NCI-H2196 treated with DMSO at 0.1 percent for 48 hours (cell line): Measurements from ENCODE around the gene EPB41L2.
A peak's percentile ranks its signal among the peaks of the same experiment; 100 is the strongest.
"Not testable (repeated sequence)": the region's sequence is repeated elsewhere in the genome, so short reads cannot be mapped to it uniquely, and the experiment has no call there.

Source experiments
- DNase-seq: peaks from one replicate; lab custom pipeline; 2025; ENCODE audit not compliant: unreplicated experiment; lab: John Stamatoyannopoulos, UW

EPB41L2 gene

DNA sequence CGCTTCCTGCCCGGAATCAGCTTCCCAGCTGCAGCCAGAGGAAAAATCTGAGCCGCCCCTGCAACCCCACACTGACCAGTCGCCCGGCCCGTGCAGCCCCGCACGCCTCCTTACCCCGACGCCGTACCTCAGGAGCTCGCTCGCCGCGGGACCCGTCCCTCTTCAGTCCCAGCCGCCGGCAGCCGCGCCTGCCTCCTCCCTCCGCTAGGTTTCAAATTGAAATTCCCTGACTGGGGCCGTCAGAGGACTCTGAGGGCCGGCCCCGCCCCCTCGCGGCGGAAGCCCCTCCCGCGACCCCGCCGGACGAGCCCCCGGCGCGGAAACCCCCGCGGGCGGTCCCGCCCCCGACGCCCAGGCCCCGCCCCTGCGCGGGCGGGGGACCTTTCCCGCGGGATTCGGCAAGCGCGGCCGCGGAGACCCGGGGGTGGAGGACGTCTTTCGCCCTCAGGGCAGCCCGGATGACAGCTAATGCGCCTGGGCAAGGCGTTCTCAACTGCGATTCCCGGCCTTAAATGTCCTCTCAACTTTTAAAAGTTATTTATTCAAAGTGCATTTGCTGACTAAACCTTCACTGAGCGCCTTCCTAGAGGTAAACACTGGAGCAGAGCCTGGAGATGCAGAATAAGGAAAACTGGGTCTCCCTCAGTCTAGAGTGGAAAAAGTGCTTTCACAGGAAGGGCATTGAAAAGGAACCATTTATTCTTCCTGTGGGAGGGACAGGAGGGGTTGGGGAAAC, at the start of gene EPB41L2:
Gene EPB41L2, minus strand, starts transcription at position 218 of the 736 bp plus-strand sequence. CDS start 106,760 bp downstream, outside the sequence.
- peak; percentile 16 for DNase-seq

DNA sequence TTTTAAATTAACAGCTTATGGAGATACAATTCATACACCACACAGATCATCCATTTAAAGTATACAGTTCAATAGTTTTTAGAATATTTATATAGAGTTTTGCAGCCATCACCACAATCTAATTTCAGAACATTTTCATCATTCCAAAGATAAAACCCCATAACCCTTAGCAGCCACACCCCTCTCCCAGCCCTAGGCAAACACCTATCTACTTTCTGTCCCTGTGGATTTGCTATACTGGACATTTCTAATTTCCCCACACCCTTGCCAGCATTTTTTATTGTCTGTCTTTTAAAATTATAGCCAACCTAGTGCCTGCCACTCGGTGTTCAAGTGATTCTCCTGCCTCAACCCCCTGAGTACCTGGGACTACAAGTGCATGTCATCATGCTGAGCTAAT, 49.2 kb upstream of the EPB41L2 start:
- no peak for DNase-seq

DNA sequence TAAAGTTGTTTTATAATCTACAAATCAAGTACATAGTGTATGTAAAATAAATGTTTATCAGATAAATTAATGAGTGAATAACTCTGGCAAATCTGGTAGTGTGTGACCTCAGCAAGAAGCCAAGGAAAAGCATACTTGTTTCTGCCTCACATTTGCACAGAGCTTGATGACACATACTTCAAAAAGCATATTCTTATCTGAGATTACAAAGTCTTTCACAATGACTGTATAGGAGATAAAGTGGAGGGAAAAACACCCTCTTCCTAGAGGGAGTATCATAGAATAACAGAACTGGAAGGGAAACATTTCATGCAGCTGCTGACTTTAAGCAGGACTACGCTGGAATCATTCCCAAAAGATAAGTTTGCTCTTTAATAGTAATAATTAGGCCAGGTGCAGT, 44.1 kb upstream of the EPB41L2 start:
- no peak for DNase-seq

DNA sequence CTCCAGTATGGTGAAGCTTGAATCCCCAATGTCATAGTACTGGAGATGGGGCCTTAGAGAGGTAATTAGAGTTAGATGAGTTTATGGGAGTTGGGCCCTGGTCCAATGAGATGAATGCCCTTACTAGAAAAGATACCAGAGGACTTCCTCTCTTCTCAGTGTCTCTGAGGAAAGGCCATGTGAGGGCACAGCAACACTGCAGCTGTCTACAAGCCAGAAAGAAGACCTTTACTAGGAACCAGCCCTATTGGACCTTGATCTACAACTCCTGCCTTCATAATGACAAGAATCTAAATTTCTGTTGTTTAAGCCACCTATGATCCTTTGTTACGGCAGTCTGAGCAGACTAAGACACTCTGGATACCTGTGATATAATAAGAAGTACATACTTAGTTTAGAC, 40.9 kb upstream of the EPB41L2 start:
- no peak for DNase-seq

DNA sequence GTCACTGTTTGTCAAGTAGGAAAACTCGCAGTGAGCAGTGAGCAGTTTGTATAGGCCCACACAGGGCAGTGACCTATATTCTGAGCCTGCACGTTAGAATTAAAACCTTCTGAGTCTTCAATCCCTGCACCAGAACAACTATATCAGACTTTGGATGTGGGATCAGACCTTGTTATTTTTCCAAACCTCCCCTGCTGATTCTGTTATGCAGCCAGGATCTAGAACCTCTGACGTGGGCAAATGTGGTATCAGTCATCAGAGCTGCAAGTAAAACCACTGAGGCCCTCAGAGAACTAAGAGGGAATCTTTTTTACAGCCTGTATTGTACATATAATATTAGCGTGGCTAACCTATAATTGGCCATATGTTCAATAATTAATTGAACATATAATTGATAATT, 40.3 kb upstream of the EPB41L2 start:
- no peak for DNase-seq

DNA sequence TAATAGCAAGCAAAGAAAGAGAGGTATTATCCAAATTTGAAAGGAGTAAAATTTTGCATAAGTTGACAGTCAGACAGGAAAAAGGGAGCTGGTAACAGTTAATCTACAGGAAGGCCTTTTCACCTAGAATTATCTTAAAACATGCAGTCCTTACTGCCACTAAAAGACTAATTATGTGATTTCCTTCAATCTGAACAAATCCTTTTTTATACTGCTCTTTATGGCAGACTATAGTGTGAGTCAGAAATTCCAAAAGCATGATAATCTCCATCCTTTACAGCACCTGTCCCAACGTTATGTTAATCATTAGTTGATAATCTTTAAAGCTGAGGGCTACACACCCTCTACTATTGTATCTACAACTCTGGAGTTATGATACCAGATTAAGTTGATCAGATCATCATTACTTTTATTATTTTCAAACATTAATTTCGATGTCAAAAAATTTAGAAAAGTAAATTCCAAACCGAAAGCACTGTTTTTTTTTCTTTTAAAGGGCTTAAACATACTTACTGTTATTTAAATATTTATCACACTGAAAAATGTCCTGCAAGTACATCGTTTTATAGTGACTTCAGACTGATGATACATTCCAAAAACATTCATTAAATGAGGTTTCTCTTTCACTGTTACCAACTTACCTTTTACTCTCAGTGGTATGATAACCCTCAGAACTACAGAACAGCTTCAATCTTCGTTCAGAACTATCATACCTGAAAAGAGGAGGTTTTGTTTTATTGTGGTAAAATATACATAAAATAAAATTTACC, 39.1 kb upstream of the EPB41L2 start:
- no peak for DNase-seq

DNA sequence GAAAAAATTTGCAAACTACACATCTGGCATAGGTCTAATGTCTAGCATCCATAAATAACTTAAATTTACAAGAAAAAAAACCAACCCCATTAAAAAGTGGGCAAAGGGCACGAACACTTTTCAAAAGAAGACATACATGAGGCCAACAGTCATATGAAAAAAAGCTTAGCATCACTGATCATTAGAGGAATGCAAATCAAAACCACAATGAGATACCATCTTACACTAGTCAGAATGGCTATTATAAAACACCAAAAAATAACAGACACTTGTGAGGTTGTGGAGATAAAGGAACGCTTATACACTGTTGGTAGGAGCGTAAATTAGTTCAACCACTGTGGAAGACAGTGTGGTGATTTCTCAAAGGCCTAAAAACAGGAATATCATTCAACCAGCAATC, 33.7 kb upstream of the EPB41L2 start:
- DNase-seq, result no peak

DNA sequence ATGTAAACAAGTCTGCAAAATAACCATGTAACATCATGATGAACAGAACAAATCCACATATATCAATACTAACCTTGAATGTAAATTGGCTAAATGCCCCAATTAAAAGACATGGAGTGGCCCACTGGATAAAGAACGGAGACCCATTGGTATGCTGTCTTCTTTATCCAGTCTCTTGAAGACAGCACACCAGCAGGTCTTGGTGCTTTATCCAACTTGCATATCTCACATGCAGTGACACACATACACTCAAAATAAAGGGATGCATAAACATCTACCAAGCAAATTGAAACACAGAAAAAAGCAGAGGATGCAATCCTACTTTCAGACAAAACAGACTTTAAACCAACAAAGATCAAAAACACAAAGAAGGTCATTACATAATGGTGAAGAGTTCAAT, 30.3 kb upstream of the EPB41L2 start:
- DNase-seq, result no peak

DNA sequence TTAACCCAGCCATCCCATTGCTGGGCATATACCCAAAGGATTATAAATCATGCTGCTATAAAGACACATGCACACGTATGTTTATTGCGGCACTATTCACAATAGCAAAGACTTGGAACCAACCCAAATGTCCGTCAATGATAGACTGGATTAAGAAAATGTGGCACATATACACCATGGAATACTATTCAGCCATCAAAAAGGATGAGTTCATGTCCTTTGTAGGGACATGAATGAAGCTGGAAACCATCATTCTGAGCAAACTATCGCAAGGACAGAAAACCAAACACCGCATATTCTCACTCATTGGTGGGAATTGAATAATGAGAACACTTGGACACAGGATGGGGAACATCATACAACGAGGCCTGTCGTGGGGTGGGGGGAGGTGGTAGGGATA, 28.9 kb upstream of the EPB41L2 start:
- not testable (repeated sequence) for DNase-seq

DNA sequence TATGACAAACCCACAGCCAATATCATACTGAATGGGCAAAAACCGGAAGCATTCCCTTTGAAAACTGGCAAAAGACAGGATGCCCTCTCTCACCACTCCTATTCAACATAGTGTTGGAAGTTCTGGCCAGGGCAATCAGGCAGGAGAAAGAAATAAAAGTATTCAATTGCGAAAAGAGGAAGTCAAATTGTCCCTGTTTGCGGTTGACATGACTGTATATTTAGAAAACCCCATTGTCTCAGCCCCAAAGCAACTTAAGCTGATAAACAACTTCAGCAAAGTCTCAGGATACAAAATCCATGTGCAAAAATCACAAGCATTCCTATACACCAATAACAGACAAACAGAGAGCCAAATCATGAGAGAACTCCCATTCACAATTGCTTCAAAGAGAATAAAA, 27.3 kb upstream of the EPB41L2 start:
- not testable (repeated sequence) for DNase-seq

DNA sequence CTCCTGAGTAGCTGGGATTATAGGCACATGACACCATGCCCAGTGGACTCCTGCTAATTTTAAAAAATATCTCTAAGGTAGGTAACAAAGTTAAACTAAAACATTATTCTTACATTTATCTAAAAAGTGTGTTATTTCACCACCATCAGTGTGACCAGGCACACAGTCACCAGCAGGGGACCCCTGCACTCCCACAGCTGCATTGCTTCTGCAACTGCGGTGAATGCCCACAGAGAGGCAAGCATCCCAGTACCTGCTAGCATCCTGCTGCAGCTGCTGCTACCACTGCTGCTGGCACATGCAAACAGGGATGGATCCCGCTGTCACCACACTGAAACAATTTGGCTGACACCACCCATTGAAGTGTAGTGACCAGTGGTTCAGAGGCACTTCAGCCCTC, 21.9 kb upstream of the EPB41L2 start:
- DNase-seq, result no peak

DNA sequence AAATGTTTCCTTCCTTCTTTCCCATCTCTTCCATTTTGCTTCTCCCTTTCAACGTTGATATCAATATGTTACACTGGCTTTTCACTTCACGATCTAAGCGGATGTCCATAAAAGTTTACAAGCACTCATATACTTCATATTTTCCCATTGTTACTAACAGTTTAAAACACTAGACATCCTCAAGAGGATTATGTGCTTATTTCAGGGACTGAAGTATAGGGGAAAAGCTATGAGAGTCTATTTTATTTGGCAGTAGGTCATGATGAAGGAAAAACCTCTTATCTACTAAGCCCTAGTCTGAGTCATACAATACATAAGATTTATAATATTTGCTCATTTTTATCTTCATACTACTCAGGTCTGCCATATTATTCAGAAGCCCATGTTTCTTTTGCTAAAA, 20.6 kb upstream of the EPB41L2 start:
- no peak for DNase-seq

DNA sequence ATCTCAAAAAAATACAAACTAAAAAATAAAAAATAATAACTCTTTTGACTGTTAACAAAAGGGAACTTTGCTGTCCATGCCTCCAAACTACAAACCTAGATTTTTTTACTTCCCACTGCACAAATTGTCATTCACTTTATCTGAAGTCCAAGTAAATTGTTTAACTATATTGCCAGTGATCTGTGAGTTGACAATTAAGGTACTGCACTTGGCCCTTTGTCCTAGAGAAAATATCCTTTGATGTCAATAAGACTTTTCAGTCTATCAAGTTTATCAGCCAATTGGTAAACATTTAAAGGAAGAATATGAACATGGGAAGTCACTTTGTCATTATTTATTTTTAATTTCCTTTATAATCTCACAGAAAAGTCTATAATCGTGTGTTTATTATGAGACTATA, 19.3 kb upstream of the EPB41L2 start:
- DNase-seq, result no peak

DNA sequence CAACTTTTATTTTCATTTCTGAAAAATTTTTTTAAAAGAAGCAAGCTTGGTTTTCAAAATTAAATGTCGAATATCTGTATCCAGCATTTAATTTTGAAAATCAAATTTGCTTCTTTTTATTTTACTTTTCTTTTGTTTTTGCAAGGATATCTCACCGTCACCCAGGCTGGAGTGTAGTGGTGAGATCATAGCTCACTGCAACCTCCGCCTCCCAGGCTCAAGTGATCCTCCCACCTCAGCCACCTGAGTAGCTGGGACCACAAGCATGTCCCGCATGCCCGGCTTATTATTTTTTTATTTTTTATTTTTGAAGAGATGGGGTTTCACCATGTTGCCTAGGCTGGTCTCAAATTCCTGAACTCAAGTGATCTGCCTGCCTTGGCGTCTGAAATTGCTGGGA, 17.0 kb upstream of the EPB41L2 start:
- DNase-seq, result no peak

DNA sequence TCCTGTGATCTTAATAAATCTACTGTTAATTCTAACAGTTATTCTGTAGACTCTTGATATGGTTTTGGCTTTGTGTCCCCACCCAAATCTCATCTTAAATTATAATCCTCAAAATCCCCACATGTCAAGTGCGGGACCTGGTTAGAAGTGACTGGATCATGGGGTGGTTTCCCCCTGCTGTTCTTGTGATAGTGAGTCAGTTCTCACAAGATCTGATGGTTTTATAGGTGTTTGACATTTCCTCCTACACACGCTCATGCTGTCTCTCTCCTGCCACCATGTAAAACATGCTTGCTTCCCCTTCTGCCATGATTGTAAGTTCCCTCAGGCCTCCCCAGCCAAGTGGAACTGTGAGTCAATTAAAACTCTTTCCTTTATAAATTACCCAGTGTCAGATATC, 10.5 kb upstream of the EPB41L2 start:
- no peak for DNase-seq

DNA sequence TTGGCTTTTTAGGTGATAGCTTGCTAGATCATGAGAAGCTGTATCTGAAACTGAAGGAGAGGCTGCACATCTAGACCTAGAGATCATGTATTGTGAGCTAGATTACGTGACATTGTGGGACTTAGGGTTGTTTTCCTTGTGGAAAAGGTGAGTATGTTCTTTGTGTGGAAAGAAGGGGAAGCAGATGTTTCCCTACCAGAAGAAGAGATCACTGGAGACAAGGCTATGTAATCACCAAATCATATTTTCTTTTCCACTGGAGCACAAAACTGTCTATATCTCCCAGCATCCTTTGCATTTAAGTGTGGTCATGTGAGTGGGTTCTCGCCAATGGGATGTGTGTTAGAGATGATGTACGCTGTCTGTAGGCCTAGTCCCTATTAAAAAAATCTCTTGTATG, 7.0 kb upstream of the EPB41L2 start:
- no peak for DNase-seq

DNA sequence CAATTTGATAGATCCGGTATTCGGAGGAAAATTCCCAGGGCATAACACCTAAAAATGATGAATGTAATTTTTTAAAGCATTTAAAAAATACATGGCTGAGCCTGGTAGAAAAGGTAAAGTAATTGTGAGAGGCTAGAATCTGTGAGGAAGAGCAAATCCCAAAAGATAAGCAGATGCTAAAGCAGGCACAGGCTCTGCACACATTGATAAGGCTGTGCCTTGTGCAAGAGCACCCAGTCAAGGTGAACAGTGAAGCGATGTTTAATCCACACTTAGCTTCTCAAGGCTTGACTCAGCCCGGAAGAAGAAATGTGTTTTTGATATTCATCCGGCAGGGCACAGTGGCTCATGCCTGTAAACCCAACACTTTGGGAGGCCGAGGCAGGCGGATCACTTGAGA, 5.1 kb upstream of the EPB41L2 start:
- no peak for DNase-seq

DNA sequence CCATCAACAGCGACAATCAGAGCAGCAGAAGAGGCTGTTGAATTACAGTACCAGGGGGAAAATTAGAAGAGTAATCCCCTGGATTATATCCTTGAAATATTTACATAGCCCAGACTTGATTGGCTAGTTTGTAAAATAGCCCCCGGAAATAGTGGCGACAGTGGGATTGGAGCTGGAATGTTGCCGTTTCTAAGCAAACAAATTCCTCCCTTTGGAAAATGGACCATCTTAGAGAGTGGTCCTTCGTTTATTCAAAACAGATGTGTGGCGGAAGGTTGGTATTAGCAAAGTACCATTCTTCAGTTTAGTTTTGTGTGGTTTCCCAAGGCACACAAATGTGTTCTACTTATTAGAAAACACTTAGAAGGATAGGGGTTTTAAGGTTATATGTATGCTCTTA, 4.5 kb upstream of the EPB41L2 start:
- no peak for DNase-seq

DNA sequence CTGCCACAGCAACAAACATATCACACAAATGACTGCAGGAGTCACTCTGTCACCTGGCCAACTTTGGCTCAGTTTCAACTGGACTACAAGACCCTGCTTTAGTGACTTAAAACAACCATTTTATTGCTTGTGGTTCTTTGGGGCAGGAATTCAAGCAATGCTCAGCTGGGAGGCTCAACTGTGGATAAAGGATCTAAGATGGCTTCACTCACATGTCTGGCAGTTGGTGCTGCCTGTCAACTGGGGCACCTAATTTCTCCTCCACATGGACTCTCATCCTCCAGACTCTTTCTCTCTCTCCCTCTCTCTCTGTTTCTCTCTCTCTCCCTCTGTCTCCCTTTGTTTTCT, 2.8 kb upstream of the EPB41L2 start:
- DNase-seq, result no peak

DNA sequence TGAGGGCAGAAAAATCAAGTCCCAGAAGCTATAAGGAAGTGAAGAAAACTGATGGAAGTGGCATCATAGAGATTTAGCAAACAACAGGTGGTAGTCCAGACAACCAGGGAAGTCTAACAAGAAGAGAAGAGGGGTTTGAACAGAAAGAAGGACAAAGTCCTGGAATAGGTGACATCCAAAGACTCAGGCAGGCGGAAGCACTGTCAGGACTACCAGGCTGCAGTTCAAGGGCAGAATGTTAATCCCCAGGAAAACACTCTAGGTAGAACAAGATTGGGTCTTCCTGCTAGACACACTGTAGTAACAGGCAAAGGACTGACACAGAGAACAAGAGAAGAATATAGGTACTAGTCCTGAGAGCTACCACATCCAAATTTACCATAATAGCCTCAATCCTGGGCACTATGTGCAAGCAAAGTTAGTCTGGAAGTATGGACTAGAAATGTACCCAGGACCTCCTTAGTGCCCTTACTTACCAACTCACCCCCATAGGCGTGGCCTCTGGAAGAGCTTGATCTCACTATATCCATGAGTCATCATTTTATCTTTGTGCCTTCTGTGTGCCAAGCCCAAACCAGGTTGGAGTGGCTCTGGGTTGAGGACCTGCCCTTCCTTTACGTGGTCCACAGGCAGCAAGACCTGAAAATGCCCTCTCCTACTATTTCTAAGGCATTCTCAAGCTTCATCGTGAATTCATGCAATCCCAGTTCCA, 2.2 kb upstream of the EPB41L2 start:
- DNase-seq, result no peak

DNA sequence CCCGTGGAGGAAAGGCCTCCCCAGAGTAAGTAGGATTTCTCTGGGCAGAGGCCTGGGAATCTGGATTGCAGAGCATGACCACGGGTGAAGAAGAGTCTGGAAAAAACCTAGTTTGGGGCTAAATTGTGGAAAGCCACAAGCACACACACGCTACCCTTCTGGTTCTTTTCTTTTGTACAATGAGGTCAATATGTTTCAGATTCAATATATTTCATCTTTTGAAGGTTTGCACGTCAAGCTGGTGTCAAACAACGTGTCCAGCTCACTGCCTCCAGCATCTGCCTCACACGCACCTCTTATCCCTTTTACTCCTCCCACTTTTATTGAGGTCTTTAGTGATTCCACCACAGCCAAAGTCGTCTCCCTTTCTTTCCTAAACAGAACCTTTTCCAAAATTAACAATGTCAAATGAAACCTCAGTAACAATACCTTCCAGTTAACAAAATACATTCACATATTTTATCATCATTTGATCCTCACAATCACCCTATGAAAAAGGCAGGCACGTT, 773 bp upstream of the EPB41L2 start:
- no peak for DNase-seq
